ENCODE data around the gene KRT12. TPM values are rescaled to one million over a fixed set of nuclear protein-coding genes. Genes with fewer than 3 reads are reported as not detected.

Gene KRT12
- total and polyA plus RNA-seq, 9 donors = not detected

GRCh38 chr17:40846515-40847144 lies 20.4 kb downstream of the KRT12 start:
- Histone ChIP-seq H3K27ac (no peak overlapping the region), H3K36me3 (no peaks in the 10 kb centered on the region), H3K4me1 (ENCODE audit: insufficient read depth) (no peaks in the 10 kb centered on the region), H3K27me3 (no peaks in the 10 kb centered on the region), H3K4me3 (no peak overlapping the region), H3K9me3 (no peaks in the 10 kb centered on the region)
- WGBS, 3 donors = 90 to 94% (median 90%) methylated on average over 1 of the region's 1 CpG
- no peak for TF ChIP-seq POLR2A (IDR thresholded peaks at IDR 0.05)
- no peak for TF ChIP-seq CTCF (IDR thresholded peaks at IDR 0.05)
- intact Hi-C loops (cut with DNase I) = no loop called here
- no peak for DNase-seq

GRCh38 chr17:40844671-40845107 lies 22.3 kb downstream of the KRT12 start:
- Histone ChIP-seq H3K36me3 (no peaks in the 10 kb centered on the region), H3K4me1 (ENCODE audit: insufficient read depth) (no peaks in the 10 kb centered on the region), H3K4me3 (no peak overlapping the region), H3K27ac (no peak overlapping the region), H3K9me3 (no peaks in the 10 kb centered on the region), H3K27me3 (no peaks in the 10 kb centered on the region)
- 69 to 80% (median 70%) methylated on average over 4 of the region's 4 CpGs for WGBS, 3 donors
- intact Hi-C loops (cut with DNase I) = no loop called here
- DNase-seq = no peak
- TF ChIP-seq POLR2A (IDR thresholded peaks at IDR 0.05) = no peak
- no peak for TF ChIP-seq CTCF (IDR thresholded peaks at IDR 0.05)
- TF ChIP-seq EP300 (IDR thresholded peaks at IDR 0.05) = no peak

- Histone ChIP-seq H3K4me3 (no peak overlapping the region), H3K36me3 (no peaks in the 10 kb centered on the region), H3K4me1 (ENCODE audit: insufficient read depth) (no peaks in the 10 kb centered on the region), H3K27ac (no peak overlapping the region), H3K27me3 (no peaks in the 10 kb centered on the region), H3K9me3 (no peaks in the 10 kb centered on the region)
- TF ChIP-seq CTCF (IDR thresholded peaks at IDR 0.05) (no peak), EP300 (IDR thresholded peaks at IDR 0.05) (no peak), POLR2A (IDR thresholded peaks at IDR 0.05) (no peak)
- 73 to 89% (median 89%) methylated on average over 3 of the region's 3 CpGs for WGBS, 3 donors
- intact Hi-C loops (cut with DNase I) = no loop called here
- no peak for DNase-seq
These were observed 23.8 kb downstream of the KRT12 start for GRCh38 chr17:40843242-40843641.

GRCh38 chr17:40841246-40841645 lies 25.8 kb downstream of the KRT12 start:
- no peak for DNase-seq
- no peak overlapping the region for H3K27ac ChIP-seq
- no peak overlapping the region for H3K4me3 ChIP-seq
- 66 to 75% (median 72%) methylated on average over 3 of the region's 3 CpGs for WGBS, 3 donors
- H3K36me3 ChIP-seq = no peaks in the 10 kb centered on the region
- no peaks in the 10 kb centered on the region for H3K9me3 ChIP-seq
- TF ChIP-seq POLR2A (IDR thresholded peaks at IDR 0.05) (no peak), CTCF (IDR thresholded peaks at IDR 0.05) (no peak), EP300 (IDR thresholded peaks at IDR 0.05) (no peak)
- H3K4me1 ChIP-seq (ENCODE audit: insufficient read depth) = no peaks in the 10 kb centered on the region
- H3K27me3 ChIP-seq = no peaks in the 10 kb centered on the region
- intact Hi-C loops (cut with DNase I) = no loop called here

Data from ovary (tissue), 9 donors.